ENCODE data around the gene CCR2.

Gene CCR2

DNA sequence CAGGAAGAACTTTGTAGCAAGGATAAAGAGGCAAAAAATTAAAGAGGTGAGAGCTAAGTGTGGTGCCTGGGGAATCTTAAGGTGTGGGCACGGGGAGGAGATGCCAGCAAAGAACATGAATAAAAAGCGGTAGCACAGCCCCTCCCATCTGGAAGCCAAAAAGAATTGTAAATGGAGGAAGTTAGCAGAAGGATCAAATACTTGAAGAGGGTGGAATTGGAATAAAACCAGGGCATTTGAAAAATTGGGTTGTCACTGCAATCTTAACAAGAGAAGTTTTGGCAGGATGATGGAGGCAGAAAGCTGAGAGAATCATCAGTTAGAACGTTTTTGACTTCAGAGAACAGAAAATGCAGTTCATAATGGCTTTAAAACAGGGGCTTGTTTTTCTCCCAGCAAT, 2.4 kb downstream of the CCR2 start:
- DNase-seq, result no peak

DNA sequence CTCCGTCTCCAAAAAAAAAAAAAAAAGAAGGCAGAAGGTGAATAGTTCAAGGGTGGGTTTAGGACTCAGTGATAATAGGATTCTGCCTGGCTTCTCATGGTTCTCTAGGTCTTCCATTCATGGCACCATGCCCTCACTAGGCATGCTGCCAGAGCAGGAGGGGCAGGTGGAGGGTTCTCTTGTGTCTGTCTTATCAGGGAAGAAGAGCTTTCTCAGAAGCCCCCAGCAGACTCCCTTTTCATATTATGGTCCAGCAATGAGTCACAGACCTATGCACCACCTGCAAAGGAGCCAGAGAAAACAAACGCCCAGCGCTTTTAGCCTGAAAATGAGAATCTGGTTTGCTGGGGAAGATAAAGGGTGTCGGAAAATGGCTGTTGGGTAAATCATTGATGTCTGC, 3.0 kb downstream of the CCR2 start:
- DNase-seq, result no peak

DNA sequence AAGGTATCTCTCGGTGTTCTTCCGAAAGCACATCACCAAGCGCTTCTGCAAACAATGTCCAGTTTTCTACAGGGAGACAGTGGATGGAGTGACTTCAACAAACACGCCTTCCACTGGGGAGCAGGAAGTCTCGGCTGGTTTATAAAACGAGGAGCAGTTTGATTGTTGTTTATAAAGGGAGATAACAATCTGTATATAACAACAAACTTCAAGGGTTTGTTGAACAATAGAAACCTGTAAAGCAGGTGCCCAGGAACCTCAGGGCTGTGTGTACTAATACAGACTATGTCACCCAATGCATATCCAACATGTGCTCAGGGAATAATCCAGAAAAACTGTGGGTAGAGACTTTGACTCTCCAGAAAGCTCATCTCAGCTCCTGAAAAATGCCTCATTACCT, 4.6 kb downstream of the CCR2 start:
- DNase-seq, result no peak

DNA sequence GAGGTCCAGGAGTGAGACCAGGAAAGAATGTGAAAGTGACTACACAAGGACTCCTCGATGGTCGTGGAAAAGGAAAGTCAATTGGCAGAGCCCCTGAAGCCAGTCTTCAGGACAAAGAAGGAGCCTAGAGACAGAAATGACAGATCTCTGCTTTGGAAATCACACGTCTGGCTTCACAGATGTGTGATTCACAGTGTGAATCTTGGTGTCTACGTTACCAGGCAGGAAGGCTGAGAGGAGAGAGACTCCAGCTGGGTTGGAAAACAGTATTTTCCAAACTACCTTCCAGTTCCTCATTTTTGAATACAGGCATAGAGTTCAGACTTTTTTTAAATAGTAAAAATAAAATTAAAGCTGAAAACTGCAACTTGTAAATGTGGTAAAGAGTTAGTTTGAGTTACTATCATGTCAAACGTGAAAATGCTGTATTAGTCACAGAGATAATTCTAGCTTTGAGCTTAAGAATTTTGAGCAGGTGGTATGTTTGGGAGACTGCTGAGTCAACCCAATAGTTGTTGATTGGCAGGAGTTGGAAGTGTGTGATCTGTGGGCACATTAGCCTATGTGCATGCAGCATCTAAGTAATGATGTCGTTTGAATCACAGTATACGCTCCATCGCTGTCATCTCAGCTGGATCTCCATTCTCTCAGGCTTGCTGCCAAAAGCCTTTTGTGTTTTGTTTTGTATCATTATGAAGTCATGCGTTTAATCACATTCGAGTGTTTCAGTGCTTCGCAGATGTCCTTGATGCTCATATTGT, 6.0 kb downstream of the CCR2 start:
- DNase-seq, result peak; percentile 63

DNA sequence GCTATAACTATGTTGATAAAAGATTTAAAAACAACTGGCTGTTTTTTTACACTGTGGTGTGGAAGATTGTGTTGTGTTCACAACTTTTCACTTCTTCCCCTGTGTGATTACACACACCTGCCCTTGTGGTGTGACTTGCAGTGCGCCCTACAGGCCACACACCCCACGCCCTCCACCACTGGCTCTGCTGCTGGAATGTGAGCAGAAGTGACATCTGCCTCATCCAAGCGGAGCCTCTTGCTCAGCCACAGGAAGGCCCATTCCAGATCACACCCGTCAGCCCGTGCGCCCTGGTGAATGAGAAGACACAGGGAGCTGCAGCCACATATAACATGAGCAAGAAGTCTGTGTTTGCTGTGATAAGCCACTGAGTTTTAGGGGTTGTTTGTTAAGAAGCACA, 7.0 kb downstream of the CCR2 start:
- no peak for DNase-seq

DNA sequence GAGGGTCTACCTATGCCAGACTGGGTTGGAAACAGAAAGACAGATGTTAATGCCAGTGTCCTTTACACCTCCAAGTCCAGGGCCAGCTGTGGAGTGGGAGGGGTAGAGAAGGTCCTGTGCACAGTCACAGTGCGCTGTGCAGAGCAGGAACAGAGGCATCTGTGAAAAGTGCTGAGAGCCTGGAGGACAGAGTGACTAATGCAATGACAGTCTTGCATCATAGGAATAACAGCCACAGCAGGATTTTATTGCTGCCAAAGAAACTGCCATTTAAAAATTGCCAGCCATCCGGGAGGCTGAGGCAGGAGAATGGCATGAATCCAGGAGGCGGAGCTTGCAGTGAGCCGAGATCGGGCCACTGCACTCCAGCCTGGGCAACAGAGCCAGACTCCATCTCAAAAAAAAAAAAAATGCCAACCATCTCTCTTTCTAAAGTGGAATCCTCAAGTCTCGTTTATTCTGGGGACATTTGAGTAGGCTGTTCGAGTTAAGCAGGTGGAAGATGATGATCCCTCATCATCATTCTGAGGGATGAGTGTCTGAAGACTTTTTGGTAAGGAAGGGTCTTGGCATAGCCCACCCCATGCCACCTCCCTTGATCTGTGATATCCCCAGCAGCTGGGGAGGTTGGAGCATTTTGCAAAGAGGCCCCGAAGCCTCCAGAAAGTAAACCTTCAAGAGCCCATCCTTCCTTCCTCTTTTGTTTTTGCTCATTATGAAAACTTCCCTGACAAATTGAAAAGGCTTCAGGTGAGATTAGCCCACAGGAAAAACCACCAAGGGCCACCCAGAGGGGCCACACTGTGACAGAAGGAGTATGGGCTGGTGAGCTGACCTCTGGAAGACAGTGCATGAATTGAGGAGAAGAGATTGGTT, 7.7 kb downstream of the CCR2 start:
- no peak for DNase-seq

DNA sequence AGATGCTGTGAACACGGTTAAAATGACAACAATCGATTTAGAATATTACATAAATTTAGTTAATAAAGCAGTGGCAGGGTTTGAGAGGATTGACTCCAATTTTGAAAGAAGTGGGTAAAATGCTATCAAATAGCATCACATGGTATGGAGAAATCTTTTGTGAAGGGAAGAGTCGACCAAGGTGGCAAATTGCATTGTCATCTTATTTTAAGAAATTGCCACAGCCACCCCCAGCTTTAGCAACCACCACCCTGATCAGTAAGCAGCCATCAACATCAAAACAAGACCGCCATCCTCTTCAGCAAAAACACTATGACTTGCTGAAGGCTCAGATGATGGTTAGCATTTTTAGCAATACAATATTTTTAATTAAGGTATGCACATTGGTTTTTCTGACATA, 11.1 kb downstream of the CCR2 start:
- no peak for DNase-seq

DNA sequence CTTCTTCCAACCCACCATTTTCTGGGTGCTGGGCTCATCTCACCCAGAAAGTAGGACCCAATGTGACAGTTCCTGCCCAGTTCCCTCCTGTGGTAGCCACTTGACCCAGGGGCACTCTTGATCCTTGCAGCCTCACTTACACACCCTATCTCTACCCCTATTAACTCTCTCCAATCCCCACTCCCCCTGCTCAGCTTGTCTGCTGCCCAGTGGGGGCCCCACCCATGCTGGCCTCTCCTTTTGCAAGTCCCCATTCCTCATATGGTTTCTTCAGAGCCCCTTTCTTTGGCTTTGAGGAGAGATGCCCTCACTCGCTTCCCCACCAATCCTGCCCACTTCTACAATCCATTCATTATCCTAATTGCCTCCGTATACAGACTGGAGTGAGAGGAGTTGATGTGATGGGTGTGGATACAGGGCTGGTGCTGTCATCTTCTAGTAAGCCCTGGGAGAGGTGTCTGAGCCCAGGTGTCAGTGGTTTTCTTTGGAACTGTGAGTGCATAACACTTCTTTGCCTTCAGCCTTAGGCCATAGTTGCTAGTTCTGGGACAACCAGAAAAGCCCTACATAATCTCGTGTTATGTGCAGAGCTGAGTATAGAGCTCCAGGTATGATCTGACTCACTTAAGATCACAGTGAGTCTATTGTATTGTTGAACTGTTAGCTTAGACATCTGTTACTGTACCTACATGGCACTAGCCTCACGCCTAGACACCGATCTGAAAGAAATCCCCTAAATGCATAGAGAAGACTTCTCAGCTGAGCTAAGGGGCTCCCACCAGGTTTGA, 12.0 kb downstream of the CCR2 start:
- no peak for DNase-seq

DNA sequence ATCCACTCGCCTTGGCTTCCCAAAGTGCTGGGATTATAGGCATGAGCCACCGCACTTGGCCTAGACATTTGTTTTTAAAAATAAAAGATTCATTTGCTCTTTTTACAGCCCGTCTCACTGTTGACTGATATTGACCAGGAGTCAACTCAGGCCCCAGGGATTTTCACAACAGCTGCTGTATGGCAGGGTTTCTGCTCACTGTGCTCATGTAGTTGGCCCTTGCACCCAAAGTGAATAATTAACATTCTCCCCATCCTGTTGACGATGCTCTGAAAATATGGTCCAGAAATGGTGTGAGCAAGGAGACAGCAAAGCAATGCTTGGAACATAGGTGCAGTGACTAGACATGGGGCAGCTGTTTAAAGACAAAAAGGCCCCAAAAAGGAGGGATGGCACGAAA, 13.9 kb downstream of the CCR2 start:
- no peak for DNase-seq

DNA sequence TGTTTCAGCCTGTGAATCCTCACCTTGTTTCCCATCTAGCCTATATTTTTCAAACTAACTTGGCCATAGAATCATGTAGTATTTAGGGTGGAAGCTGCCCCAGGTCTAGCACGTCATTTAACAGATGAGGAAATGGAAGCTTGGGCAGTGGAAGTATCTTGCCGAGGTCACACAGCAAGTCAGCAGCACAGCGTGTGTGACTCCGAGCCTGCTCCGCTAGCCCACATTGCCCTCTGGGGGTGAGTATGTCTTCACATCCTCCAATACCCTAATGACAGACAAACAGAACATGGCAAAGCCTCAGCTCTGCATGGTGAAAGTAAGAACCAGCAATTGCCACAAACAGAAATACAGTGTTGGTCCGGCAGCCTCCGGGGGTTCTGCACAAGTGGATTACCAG, 14.7 kb downstream of the CCR2 start:
- peak; percentile 59 for DNase-seq

DNA sequence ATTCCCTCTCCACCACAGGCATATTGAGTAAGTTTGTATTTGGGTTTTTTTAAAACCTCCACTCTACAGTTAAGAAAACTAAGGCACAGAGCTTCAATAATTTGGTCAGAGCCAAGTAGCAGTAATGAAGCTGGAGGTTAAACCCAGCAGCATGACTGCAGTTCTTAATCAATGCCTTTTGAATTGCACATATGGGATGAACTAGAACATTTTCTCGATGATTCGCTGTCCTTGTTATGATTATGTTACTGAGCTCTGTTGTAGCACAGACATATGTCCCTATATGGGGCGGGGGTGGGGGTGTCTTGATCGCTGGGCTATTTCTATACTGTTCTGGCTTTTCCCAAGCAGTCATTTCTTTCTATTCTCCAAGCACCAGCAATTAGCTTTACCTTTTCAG, 15.2 kb downstream of the CCR2 start:
- no peak for DNase-seq

DNA sequence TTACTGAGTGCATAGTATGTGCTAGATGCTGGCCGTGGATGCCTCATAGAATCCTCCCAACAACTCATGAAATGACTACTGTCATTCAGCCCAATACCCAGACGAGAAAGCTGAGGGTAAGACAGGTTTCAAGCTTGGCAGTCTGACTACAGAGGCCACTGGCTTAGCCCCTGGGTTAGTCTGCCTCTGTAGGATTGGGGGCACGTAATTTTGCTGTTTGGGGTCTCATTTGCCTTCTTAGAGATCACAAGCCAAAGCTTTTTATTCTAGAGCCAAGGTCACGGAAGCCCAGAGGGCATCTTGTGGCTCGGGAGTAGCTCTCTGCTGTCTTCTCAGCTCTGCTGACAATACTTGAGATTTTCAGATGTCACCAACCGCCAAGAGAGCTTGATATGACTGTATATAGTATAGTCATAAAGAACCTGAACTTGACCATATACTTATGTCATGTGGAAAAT, 15.8 kb downstream of the CCR2 start:
- DNase-seq, result peak; percentile 50

DNA sequence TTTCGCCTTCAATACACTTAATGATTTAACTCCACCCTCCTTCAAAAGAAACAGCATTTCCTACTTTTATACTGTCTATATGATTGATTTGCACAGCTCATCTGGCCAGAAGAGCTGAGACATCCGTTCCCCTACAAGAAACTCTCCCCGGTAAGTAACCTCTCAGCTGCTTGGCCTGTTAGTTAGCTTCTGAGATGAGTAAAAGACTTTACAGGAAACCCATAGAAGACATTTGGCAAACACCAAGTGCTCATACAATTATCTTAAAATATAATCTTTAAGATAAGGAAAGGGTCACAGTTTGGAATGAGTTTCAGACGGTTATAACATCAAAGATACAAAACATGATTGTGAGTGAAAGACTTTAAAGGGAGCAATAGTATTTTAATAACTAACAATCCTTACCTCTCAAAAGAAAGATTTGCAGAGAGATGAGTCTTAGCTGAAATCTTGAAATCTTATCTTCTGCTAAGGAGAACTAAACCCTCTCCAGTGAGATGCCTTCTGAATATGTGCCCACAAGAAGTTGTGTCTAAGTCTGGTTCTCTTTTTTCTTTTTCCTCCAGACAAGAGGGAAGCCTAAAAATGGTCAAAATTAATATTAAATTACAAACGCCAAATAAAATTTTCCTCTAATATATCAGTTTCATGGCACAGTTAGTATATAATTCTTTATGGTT, 17.1 kb downstream of the CCR2 start, which contains the start of gene CCR5:
Gene CCR5 (plus strand): TSS at position 108 of the 680 bp plus-strand sequence. CDS start 1,957 bp downstream, outside the sequence.
- DNase-seq, result peak; percentile 21

DNA sequence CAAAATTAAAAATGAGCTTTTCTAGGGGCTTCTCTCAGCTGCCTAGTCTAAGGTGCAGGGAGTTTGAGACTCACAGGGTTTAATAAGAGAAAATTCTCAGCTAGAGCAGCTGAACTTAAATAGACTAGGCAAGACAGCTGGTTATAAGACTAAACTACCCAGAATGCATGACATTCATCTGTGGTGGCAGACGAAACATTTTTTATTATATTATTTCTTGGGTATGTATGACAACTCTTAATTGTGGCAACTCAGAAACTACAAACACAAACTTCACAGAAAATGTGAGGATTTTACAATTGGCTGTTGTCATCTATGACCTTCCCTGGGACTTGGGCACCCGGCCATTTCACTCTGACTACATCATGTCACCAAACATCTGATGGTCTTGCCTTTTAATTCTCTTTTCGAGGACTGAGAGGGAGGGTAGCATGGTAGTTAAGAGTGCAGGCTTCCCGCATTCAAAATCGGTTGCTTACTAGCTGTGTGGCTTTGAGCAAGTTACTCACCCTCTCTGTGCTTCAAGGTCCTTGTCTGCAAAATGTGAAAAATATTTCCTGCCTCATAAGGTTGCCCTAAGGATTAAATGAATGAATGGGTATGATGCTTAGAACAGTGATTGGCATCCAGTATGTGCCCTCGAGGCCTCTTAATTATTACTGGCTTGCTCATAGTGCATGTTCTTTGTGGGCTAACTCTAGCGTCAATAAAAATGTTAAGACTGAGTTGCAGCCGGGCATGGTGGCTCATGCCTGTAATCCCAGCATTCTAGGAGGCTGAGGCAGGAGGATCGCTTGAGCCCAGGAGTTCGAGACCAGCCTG, 17.8 kb downstream of the CCR2 start:
- DNase-seq, result no peak

DNA sequence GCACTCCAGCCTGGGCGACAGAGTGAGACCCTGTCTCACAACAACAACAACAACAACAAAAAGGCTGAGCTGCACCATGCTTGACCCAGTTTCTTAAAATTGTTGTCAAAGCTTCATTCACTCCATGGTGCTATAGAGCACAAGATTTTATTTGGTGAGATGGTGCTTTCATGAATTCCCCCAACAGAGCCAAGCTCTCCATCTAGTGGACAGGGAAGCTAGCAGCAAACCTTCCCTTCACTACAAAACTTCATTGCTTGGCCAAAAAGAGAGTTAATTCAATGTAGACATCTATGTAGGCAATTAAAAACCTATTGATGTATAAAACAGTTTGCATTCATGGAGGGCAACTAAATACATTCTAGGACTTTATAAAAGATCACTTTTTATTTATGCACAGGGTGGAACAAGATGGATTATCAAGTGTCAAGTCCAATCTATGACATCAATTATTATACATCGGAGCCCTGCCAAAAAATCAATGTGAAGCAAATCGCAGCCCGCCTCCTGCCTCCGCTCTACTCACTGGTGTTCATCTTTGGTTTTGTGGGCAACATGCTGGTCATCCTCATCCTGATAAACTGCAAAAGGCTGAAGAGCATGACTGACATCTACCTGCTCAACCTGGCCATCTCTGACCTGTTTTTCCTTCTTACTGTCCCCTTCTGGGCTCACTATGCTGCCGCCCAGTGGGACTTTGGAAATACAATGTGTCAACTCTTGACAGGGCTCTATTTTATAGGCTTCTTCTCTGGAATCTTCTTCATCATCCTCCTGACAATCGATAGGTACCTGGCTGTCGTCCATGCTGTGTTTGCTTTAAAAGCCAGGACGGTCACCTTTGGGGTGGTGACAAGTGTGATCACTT, 18.8 kb downstream of the CCR2 start:
- no peak for DNase-seq

DNA sequence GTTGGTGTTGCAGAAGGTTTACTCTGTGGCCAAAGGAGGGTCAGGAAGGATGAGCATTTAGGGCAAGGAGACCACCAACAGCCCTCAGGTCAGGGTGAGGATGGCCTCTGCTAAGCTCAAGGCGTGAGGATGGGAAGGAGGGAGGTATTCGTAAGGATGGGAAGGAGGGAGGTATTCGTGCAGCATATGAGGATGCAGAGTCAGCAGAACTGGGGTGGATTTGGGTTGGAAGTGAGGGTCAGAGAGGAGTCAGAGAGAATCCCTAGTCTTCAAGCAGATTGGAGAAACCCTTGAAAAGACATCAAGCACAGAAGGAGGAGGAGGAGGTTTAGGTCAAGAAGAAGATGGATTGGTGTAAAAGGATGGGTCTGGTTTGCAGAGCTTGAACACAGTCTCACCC, 20.8 kb downstream of the CCR2 start:
- DNase-seq, result no peak

DNA sequence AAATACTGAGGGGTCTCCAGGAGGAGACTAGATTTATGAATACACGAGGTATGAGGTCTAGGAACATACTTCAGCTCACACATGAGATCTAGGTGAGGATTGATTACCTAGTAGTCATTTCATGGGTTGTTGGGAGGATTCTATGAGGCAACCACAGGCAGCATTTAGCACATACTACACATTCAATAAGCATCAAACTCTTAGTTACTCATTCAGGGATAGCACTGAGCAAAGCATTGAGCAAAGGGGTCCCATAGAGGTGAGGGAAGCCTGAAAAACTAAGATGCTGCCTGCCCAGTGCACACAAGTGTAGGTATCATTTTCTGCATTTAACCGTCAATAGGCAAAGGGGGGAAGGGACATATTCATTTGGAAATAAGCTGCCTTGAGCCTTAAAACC, 21.3 kb downstream of the CCR2 start:
- DNase-seq, result no peak

DNA sequence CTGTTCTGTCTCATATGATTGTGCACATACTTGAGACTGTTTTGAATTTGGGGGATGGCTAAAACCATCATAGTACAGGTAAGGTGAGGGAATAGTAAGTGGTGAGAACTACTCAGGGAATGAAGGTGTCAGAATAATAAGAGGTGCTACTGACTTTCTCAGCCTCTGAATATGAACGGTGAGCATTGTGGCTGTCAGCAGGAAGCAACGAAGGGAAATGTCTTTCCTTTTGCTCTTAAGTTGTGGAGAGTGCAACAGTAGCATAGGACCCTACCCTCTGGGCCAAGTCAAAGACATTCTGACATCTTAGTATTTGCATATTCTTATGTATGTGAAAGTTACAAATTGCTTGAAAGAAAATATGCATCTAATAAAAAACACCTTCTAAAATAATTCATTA, 21.9 kb downstream of the CCR2 start:
- DNase-seq, result no peak

DNA sequence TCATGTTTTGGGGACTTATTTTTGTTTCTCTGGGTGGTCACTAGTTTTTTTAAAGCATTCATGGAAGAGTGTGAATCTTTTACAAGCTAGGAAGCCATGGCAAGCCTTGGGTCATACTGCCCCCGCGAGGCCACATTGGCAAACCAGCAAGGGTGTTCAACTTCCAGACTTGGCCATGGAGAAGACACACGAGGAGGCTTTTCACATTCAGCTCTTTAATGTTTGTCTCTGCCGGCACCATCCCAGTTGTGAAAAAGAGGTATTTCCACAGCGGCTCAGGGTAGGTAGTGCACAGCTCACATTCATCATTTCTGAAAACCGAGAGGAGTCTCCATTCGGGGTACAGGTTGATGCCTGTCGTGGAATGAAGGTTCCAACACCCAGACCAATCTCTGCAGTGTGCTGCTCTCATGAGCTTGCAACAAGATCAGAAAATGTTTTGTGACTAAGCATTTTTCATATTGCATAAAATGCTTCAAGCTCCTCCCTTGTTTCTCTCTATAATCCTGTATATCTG, 24.6 kb downstream of the CCR2 start:
- peak; percentile 66 for DNase-seq

DNA sequence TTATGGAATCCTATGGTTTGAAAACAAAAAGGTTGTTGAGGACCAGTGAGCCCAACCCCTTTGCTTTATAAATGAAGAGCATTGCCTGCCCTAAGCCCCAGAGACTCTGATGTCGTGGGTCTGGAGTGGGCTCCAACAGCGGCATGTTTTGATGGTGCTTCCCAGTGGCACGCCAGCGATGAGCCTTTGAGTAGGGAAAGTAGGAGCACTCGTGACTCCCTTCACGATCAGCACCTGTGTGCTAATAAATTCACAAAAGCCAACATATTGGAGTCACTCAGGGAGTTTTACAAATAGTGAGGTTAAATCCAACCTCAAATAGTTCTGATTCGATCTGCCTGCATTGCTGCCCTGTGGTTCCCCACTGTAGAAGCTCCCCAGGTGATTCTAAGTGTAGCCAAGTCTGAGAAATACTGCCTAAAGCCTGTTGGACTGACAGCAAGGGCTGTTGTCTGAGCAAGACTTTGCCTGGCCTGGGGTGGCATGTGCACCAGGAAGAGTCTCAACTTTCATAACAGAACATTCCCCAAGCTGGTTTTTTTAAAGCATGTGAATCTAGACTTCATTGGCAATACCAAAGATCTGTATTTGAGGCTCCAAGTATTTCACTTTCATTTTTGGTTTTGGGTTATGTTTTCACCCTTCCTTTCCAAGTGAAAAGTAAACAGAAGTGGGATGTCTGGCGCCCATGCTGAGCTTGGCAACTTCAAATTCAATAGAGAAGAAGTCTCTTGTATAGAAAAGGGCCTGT, 26.7 kb downstream of the CCR2 start:
- DNase-seq, result no peak

Data from stimulated activated CD4-positive, alpha-beta T cell treated with anti-CD3 and anti-CD28 coated beads, Interleukin-1b, Interleukin-23, amount 100 ng/mL, for 48 hours (primary cell).